ENCODE measurements around the gene ZNRF1. TPM values are rescaled to one million over a fixed set of nuclear protein-coding genes. Genes with fewer than 3 reads are reported as not detected.

ZNRF1 gene
- total RNA-seq, 1 experiment from 2014 or later, result 27.1 TPM

DNA sequence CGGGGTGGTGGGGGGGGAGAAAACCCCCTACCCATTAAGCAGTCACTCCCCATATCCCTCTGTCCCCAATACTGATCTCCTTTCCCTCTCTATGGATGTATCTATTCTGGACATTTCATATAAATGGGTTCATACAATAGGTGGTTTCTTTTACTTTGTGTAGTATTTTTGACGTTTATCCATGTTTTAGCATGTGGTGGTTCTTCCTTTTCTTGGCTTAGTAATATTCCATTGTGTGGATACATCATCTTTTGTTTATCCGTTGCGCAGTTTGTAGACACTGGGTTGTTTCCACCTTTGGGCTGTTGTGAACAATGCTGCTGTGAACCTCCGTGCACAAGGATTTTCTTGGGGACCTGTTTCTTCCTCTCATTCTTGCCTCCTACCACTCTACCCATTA lies 105.2 kb downstream of the ZNRF1 start:
- BruUV-seq (replicated peaks), result no TSS peak
- peaks cover 9% of the 10 kb centered on the region for H3K4me1 Mint-ChIP-seq (ENCODE audit: low read depth, unreplicated experiment)
- H3K27me3 Mint-ChIP-seq (ENCODE audit: unreplicated experiment), result peaks cover 16% of the 10 kb centered on the region
- intact Hi-C loops (cut with micrococcal nuclease; ENCODE audit: unreplicated experiment), result no loop called here
- no peak overlapping the region for H3K4me3 Mint-ChIP-seq (ENCODE audit: low read depth, unreplicated experiment)
- no peak overlapping the region for H3K27ac Mint-ChIP-seq (ENCODE audit: unreplicated experiment)
- CTCF ChIA-PET, result no interaction called here
- H3K36me3 Mint-ChIP-seq (ENCODE audit: insufficient read depth, unreplicated experiment), result peaks cover 3% of the 10 kb centered on the region
- no peak for DNase-seq
- TF ChIP-seq, protein P1, sequence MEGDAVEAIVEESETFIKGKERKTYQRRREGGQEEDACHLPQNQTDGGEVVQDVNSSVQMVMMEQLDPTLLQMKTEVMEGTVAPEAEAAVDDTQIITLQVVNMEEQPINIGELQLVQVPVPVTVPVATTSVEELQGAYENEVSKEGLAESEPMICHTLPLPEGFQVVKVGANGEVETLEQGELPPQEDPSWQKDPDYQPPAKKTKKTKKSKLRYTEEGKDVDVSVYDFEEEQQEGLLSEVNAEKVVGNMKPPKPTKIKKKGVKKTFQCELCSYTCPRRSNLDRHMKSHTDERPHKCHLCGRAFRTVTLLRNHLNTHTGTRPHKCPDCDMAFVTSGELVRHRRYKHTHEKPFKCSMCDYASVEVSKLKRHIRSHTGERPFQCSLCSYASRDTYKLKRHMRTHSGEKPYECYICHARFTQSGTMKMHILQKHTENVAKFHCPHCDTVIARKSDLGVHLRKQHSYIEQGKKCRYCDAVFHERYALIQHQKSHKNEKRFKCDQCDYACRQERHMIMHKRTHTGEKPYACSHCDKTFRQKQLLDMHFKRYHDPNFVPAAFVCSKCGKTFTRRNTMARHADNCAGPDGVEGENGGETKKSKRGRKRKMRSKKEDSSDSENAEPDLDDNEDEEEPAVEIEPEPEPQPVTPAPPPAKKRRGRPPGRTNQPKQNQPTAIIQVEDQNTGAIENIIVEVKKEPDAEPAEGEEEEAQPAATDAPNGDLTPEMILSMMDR (IDR thresholded peaks at IDR 0.05; ENCODE audit: unreplicated experiment), result no peak
- peaks cover 2% of the 10 kb centered on the region for H3K9me3 Mint-ChIP-seq (ENCODE audit: low read depth, unreplicated experiment)

DNA sequence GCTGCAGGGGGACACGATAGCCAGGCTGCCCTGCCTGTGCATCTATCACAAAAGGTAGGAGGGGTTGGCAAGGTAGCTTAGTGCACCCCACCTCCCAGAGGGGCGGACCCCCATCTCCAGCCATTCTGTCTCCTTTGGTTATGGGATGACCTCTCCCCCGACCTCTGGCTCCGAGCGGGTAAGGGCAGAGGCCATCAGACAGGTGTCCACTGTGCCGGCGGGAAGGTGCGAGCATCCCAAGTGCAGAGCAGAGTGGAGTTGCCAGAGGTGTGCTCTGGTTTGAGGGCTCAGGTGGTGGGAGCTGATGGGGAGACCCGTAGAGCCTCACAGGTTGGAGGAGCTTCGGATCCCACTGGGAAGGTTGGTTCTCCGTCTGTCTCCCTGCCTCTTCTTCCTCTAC lies 106.0 kb downstream of the ZNRF1 start:
- Mint-ChIP-seq H3K27me3 (ENCODE audit: unreplicated experiment) (peaks cover 16% of the 10 kb centered on the region), H3K4me1 (ENCODE audit: low read depth, unreplicated experiment) (peaks cover 18% of the 10 kb centered on the region), H3K9me3 (ENCODE audit: low read depth, unreplicated experiment) (peaks cover 2% of the 10 kb centered on the region), H3K27ac (ENCODE audit: unreplicated experiment) (no peak overlapping the region), H3K36me3 (ENCODE audit: insufficient read depth, unreplicated experiment) (peaks cover 12% of the 10 kb centered on the region), H3K4me3 (ENCODE audit: low read depth, unreplicated experiment) (no peak overlapping the region)
- CTCF ChIA-PET, result interaction anchor here (0.6 kb wide), 1 partner anchor 30 kb away, joined by 5 read pairs; no protein-coding TSS in a partner anchor
- no TSS peak for BruUV-seq (replicated peaks)
- no peak for DNase-seq
- TF ChIP-seq, protein P1 (IDR thresholded peaks at IDR 0.05; ENCODE audit: unreplicated experiment), result no peak
- intact Hi-C loops (cut with micrococcal nuclease; ENCODE audit: unreplicated experiment), result no loop called here

DNA sequence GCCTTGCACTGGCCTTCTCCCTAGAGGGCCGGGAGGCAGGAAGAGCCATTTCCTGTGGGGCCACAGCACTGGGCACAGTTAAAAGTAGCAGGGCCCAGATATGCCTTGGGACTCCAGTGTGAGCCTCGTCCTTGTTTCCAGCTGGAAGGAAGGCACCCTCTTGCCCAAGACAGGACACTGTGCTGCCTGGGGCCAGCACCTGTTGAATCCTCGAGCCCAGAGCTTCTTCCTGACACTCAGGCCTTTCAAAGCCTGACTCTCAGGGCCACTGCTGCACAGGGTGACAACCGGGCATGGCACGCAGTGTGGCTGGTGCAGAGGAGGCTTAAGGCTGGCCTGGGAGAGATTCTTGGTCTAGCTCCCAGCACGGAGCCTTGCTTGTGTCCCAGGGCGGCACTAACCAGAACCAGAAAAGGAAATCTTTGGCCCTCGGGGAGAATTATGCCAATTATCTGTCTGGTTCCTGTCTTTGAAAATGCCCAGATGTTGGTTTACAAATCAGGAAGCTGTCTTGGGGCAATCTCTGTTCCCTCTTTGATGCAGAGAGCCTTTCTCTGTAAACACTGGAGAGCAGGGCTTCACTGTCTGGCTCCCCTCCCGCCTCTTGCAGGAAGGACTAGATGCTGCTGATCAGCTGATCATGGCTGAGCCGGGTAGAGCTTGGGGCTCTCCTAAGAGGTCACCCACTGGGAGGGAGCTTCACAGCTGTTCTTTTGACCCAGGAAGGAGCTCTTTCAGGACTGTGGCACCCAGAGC lies 106.7 kb downstream of the ZNRF1 start:
- intact Hi-C loops (cut with micrococcal nuclease; ENCODE audit: unreplicated experiment), result no loop called here
- DNase-seq, result no peak

DNA sequence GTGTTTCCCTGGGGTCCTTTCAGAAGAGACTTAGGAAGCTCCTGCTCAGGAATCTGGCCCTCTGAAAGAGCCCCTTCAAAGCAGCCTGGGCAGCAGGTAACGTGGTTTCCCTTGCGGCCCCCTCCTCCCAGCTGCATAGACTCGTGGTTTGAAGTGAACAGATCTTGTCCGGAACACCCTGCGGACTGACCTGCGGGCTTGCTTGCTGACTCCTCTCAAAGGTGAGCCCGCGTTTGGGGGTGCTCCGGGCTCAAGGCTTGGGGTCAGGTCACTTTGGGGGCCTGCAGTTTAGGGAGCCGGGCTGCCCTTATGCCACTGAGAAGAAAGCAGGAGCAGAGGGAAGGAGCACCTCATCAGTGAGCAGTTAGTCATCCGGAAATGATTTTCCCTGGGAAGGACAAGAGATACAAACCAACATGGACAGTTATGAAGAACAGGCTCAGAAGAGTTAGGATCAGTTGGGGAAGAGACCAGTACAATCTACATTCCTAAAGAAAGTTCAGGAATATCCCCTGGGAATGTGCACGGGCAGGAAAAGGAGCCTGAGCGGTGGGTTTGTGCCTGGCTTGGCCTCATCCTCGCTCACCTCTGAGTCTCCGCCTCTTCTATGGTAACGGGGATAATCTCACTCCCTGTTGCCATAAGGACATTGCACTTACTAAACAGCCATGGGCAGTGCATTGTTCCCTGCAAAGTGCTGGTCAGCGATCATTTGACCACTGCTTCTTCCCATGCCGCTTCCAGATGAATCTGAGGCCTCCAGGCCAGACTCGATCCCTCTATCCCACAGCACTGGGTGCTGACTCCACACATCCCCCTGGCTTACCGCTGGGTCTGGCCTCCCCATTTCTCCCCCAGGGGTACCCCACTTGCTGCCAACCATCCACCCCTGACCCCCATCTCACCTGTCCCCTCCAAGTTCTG lies 107.8 kb downstream of the ZNRF1 start:
- Mint-ChIP-seq H3K9me3 (ENCODE audit: low read depth, unreplicated experiment) (peaks cover 2% of the 10 kb centered on the region), H3K4me3 (ENCODE audit: low read depth, unreplicated experiment) (no peak overlapping the region), H3K36me3 (ENCODE audit: insufficient read depth, unreplicated experiment) (peaks cover 12% of the 10 kb centered on the region), H3K27ac (ENCODE audit: unreplicated experiment) (no peak overlapping the region), H3K4me1 (ENCODE audit: low read depth, unreplicated experiment) (peaks cover 31% of the 10 kb centered on the region), H3K27me3 (ENCODE audit: unreplicated experiment) (peaks cover 16% of the 10 kb centered on the region)
- TF ChIP-seq, protein P1 (IDR thresholded peaks at IDR 0.05; ENCODE audit: unreplicated experiment), result no peak
- intact Hi-C loops (cut with micrococcal nuclease; ENCODE audit: unreplicated experiment), result no loop called here
- DNase-seq, result no peak
- BruUV-seq (replicated peaks), result no TSS peak
- CTCF ChIA-PET, result no interaction called here

More for the DNA sequence above, 106.7 kb downstream of the ZNRF1 start:
- BruUV-seq (replicated peaks), result no TSS peak
- CTCF ChIA-PET, result no interaction called here
- H3K27ac Mint-ChIP-seq (ENCODE audit: unreplicated experiment), result no peak overlapping the region
- H3K36me3 Mint-ChIP-seq (ENCODE audit: insufficient read depth, unreplicated experiment), result peaks cover 12% of the 10 kb centered on the region
- TF ChIP-seq, protein P1 (IDR thresholded peaks at IDR 0.05; ENCODE audit: unreplicated experiment), result no peak
- no peak overlapping the region for H3K4me3 Mint-ChIP-seq (ENCODE audit: low read depth, unreplicated experiment)
- peaks cover 2% of the 10 kb centered on the region for H3K9me3 Mint-ChIP-seq (ENCODE audit: low read depth, unreplicated experiment)
- H3K4me1 Mint-ChIP-seq (ENCODE audit: low read depth, unreplicated experiment), result peaks cover 24% of the 10 kb centered on the region
- peaks cover 16% of the 10 kb centered on the region for H3K27me3 Mint-ChIP-seq (ENCODE audit: unreplicated experiment)
